Ovary (tissue), 3 donors: ENCODE results near the gene SEC61A2.

ENCODE experiments used
- EP300 ChIP-seq: sonication (generic); formaldehyde crosslinking; IDR thresholded peaks from one replicate; pipeline ENCODE4 v1.6.1; 2017; ENCODE audit warnings: antibody characterized with exemption
- POLR2A ChIP-seq: fragments of 450-650 bp; IDR thresholded peaks from one replicate; pipeline ENCODE4 v1.6.1; 2017; ENCODE audit warnings: antibody characterized with exemption, mild to moderate bottlenecking, moderate library complexity
- TF ChIP-seq, protein P1 (sequence below), 3 donors: fragments of 450-650 bp in 2 of 3; fragments of 200-600 bp in 1 of 3; IDR thresholded peaks; one replicate each; pipeline versions ENCODE4 v1.5.1 to v1.8.0; 2016 to 2022; ENCODE audit warnings: antibody characterized with exemption in 3 of 3, mild to moderate bottlenecking in 1 of 3
- donor health status: DM: no; HTN: no; CAD: no.

GRCh38 chr10:12212454-12212853 is 83.0 kb downstream of the SEC61A2 start:
- TF ChIP-seq POLR2A: no peak
- no peak for TF ChIP-seq EP300
- TF ChIP-seq, protein P1, sequence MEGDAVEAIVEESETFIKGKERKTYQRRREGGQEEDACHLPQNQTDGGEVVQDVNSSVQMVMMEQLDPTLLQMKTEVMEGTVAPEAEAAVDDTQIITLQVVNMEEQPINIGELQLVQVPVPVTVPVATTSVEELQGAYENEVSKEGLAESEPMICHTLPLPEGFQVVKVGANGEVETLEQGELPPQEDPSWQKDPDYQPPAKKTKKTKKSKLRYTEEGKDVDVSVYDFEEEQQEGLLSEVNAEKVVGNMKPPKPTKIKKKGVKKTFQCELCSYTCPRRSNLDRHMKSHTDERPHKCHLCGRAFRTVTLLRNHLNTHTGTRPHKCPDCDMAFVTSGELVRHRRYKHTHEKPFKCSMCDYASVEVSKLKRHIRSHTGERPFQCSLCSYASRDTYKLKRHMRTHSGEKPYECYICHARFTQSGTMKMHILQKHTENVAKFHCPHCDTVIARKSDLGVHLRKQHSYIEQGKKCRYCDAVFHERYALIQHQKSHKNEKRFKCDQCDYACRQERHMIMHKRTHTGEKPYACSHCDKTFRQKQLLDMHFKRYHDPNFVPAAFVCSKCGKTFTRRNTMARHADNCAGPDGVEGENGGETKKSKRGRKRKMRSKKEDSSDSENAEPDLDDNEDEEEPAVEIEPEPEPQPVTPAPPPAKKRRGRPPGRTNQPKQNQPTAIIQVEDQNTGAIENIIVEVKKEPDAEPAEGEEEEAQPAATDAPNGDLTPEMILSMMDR (IDR thresholded peaks at IDR 0.05): no peak
